H1 (cell line): ENCODE results near the gene NPC1L1.

Experiments used
- CEBPB ChIP-seq: IDR thresholded peaks from 2 replicates; pipeline ENCODE4 v1.6.1; 2012; ENCODE audit warnings: low read depth, low read length
- CTCF ChIP-seq, 3 experiments: IDR thresholded peaks; 1 replicate in 2 of 3; 2 replicates in 1 of 3; pipeline versions ENCODE4 v1.5.1 to v1.6.1; 2011; ENCODE audit warnings: low read length in 3 of 3, mild to moderate bottlenecking in 3 of 3, inconsistent platforms in 2 of 3, low read depth in 1 of 3, moderate library complexity in 1 of 3; ENCODE audit not compliant: insufficient read depth in 1 of 3; ENCODE audit errors: control extremely low read depth in 1 of 3
- EZH2 ChIP-seq: fragments of 200-600 bp; sonication (generic); IDR thresholded peaks from 2 replicates; pipeline ENCODE4 v1.7.1; 2012; ENCODE audit warnings: low read depth, mild to moderate bottlenecking, moderate library complexity, low read length, inconsistent platforms; ENCODE audit not compliant: severe bottlenecking
- MAX ChIP-seq: IDR thresholded peaks from 2 replicates; pipeline ENCODE4 v1.6.1; 2012; ENCODE audit warnings: inconsistent platforms
- PHF8 ChIP-seq: fragments of 200-600 bp; sonication (generic); conservative IDR thresholded peaks from 2 replicates; pipeline ENCODE4 v1.7.1; 2012; ENCODE audit warnings: low read depth, mild to moderate bottlenecking, inconsistent platforms, low read length, moderate library complexity
- POLR2A ChIP-seq, 2 experiments: IDR thresholded peaks; 1 replicate in 1 of 2; 2 replicates in 1 of 2; pipeline ENCODE4 v1.6.1; 2011; ENCODE audit warnings: low read depth in 2 of 2, low read length in 2 of 2, mild to moderate bottlenecking in 2 of 2; ENCODE audit errors: control extremely low read depth in 1 of 2
- POLR2AphosphoS5 ChIP-seq: IDR thresholded peaks from 2 replicates; pipeline ENCODE4 v1.6.1; 2011; ENCODE audit warnings: low read depth, low read length
- USF2 ChIP-seq: IDR thresholded peaks from 2 replicates; pipeline ENCODE4 v1.6.1; 2011; ENCODE audit warnings: low read length, improper control_type of control experiment

GRCh38 chr7:44482502-44483485 is 58.3 kb downstream of the NPC1L1 start:
- TF ChIP-seq USF2, result no peak
- no peak for TF ChIP-seq CTCF (IDR thresholded peaks at IDR 0.05; ENCODE audit: control extremely low read depth in 1 of 3, insufficient read depth in 1 of 3, low read depth in 1 of 3, low read length in 3 of 3)
- no peak for TF ChIP-seq PHF8
- TF ChIP-seq EZH2, result no peak
- TF ChIP-seq MAX, result no peak
- no peak for TF ChIP-seq POLR2AphosphoS5
- TF ChIP-seq POLR2A (IDR thresholded peaks at IDR 0.05; ENCODE audit: control extremely low read depth in 1 of 2, low read depth in 2 of 2, low read length in 2 of 2), result no peak
- no peak for TF ChIP-seq CEBPB
